SU-DHL-6 (cell line): ENCODE results near the gene CHRM5.

ENCODE experiments used
- H2AFZ ChIP-seq: fragments of 200-600 bp; sonication (generic); 2 replicates; pipeline ENCODE4 v1.6.1; 2014; ENCODE audit warnings: low read depth, mild to moderate bottlenecking, moderate library complexity, mixed read lengths, antibody characterized with exemption, low read length; ENCODE audit not compliant: severe bottlenecking
- H3F3A ChIP-seq: fragments of 200-600 bp; shearing (Covaris generic); 2 replicates; pipeline ENCODE4 v1.6.0; 2016; ENCODE audit warnings: antibody characterized with exemption, mild to moderate bottlenecking; ENCODE audit not compliant: insufficient read depth
- H3K27ac ChIP-seq: fragments of 200-600 bp; sonication (generic); 2 replicates; pipeline ENCODE4 v1.5.1; 2016; ENCODE audit warnings: low read depth, mild to moderate bottlenecking, low read length, moderate library complexity, mixed read lengths
- H3K27me3 ChIP-seq: fragments of 200-600 bp; sonication (generic), shearing (Covaris generic); 2 replicates; pipeline ENCODE4 v1.6.0; 2014; ENCODE audit warnings: mild to moderate bottlenecking, low read length
- H3K36me3 ChIP-seq: fragments of 200-600 bp; sonication (generic); 2 replicates; pipeline ENCODE4 v1.6.1; 2014; ENCODE audit warnings: mild to moderate bottlenecking, low read length, mixed read lengths
- H3K4me2 ChIP-seq: fragments of 300-600, 200-600 bp; shearing (Covaris generic), sonication (generic); 2 replicates; pipeline ENCODE4 v1.6.0; 2014; ENCODE audit warnings: low read length, low read depth, mild to moderate bottlenecking; ENCODE audit not compliant: poor library complexity, severe bottlenecking
- H3K4me3 ChIP-seq: fragments of 200-600 bp; sonication (generic); 2 replicates; pipeline ENCODE4 v1.5.1; 2014; ENCODE audit warnings: antibody characterized with exemption, low read length, mild to moderate bottlenecking, mixed read lengths; ENCODE audit not compliant: insufficient read depth, poor library complexity, severe bottlenecking
- H3K79me2 ChIP-seq: fragments of 200-600 bp; sonication (generic); 2 replicates; pipeline ENCODE4 v1.6.1; 2014; ENCODE audit warnings: mild to moderate bottlenecking, low read length, moderate library complexity; ENCODE audit not compliant: insufficient read depth
- H3K9ac ChIP-seq: fragments of 200-600 bp; sonication (generic); 2 replicates; pipeline ENCODE4 v1.7.0; 2014; ENCODE audit warnings: mild to moderate bottlenecking, low read length
- H3K9me2 ChIP-seq: fragments of 200-600 bp; sonication (generic); replicated peaks from 2 replicates; pipeline ENCODE4 v1.6.1; 2014; ENCODE audit warnings: low read length; ENCODE audit not compliant: insufficient read depth
- H3K9me3 ChIP-seq: fragments of 200-600 bp; sonication (generic); 2 replicates; pipeline ENCODE4 v1.6.1; 2014; ENCODE audit warnings: low read length, mixed read lengths; ENCODE audit not compliant: insufficient read depth
- H4K20me1 ChIP-seq: fragments of 200-600 bp; sonication (generic); 2 replicates; pipeline ENCODE4 v1.6.1; 2014; ENCODE audit warnings: low read depth, mild to moderate bottlenecking, antibody characterized with exemption, low read length, moderate library complexity, mixed read lengths
- CTCF ChIP-seq: fragments of 200-600 bp; sonication (generic); IDR thresholded peaks from one replicate; pipeline ENCODE4 v1.5.1; 2017; ENCODE audit warnings: antibody characterized with exemption, mild to moderate bottlenecking, low read length, moderate library complexity; ENCODE audit not compliant: insufficient read depth, poor library complexity, severe bottlenecking
- EZH2phosphoT487 ChIP-seq: fragments of 200-600 bp; sonication (generic), shearing (Covaris generic); conservative IDR thresholded peaks from 2 replicates; pipeline ENCODE4 v1.6.1; 2018; ENCODE audit warnings: mild to moderate bottlenecking, antibody characterized with exemption, low read length, moderate library complexity, mixed read lengths

CHRM5 gene

GRCh38 chr15:33941279-33942063, 26.8 kb upstream of the CHRM5 start:
- TF ChIP-seq CTCF (no peak), EZH2phosphoT487 (no peak)
- no peak overlapping the region for H3K27ac ChIP-seq
- 0 out of 2 replicates have a peak, but pooled peaks cover 5% of the 10 kb centered on the region for H4K20me1 ChIP-seq
- no peak overlapping the region for H2AFZ ChIP-seq
- no peaks in the 10 kb centered on the region for H3K36me3 ChIP-seq
- H3K9ac ChIP-seq, result no peak overlapping the region
- no peaks in the 10 kb centered on the region for H3K79me2 ChIP-seq
- H3F3A ChIP-seq, result no peaks in the 10 kb centered on the region
- H3K4me3 ChIP-seq, result no peak overlapping the region
- no peaks in the 10 kb centered on the region for H3K27me3 ChIP-seq
- H3K9me2 ChIP-seq, result no peaks in the 10 kb centered on the region
- no peaks in the 10 kb centered on the region for H3K9me3 ChIP-seq
- no peak overlapping the region for H3K4me2 ChIP-seq

- H2AFZ ChIP-seq, result no peak overlapping the region
- H3K36me3 ChIP-seq, result no peaks in the 10 kb centered on the region
- TF ChIP-seq EZH2phosphoT487 (no peak), CTCF (no peak)
These were observed 22.1 kb upstream of the CHRM5 start for GRCh38 chr15:33946152-33946551.

GRCh38 chr15:33955945-33956344, 12.4 kb upstream of the CHRM5 start:
- no peak overlapping the region for H3K9ac ChIP-seq
- no peak overlapping the region for H2AFZ ChIP-seq
- no peak for TF ChIP-seq CTCF
- TF ChIP-seq EZH2phosphoT487, result no peak
- no peaks in the 10 kb centered on the region for H3K9me3 ChIP-seq
- no peaks in the 10 kb centered on the region for H3K27me3 ChIP-seq
- no peaks in the 10 kb centered on the region for H4K20me1 ChIP-seq
- H3F3A ChIP-seq, result no peaks in the 10 kb centered on the region
- no peaks in the 10 kb centered on the region for H3K9me2 ChIP-seq
- no peak overlapping the region for H3K4me3 ChIP-seq
- H3K79me2 ChIP-seq, result no peaks in the 10 kb centered on the region
- H3K4me2 ChIP-seq, result no peak overlapping the region
- no peaks in the 10 kb centered on the region for H3K36me3 ChIP-seq
- H3K27ac ChIP-seq, result no peak overlapping the region

More at GRCh38 chr15:33946152-33946551, 22.1 kb upstream of the CHRM5 start:
- H3K9me3 ChIP-seq, result no peaks in the 10 kb centered on the region
- no peaks in the 10 kb centered on the region for H3F3A ChIP-seq
- no peak overlapping the region for H3K4me3 ChIP-seq
- H3K27me3 ChIP-seq, result no peaks in the 10 kb centered on the region
- H3K79me2 ChIP-seq, result no peaks in the 10 kb centered on the region
- no peak overlapping the region for H3K27ac ChIP-seq
- no peaks in the 10 kb centered on the region for H3K9me2 ChIP-seq
- H4K20me1 ChIP-seq, result 0 out of 2 replicates have a peak, but pooled peaks cover 5% of the 10 kb centered on the region
- H3K9ac ChIP-seq, result no peak overlapping the region
- H3K4me2 ChIP-seq, result no peak overlapping the region
